CD4-positive, alpha-beta T cell (primary cell): ENCODE data around the gene RNF207. TPM values are rescaled to one million over a fixed set of nuclear protein-coding genes. Genes with fewer than 3 reads are reported as not detected.

Source experiments
- ATAC-seq: fragments of 200-7000 bp; cut with Tn5 transposase; one replicate; pipeline ENCODE4 v1.10.0; 2022; ENCODE audit warnings: mild to moderate bottlenecking; ENCODE audit not compliant: poor library complexity
- CTCF ChIA-PET: fragments of 350-600 bp; sonication (Branson Sonifier 250); formaldehyde crosslinking; loops from one replicate; lab custom pipeline; 2021; ENCODE audit warnings: antibody characterized with exemption, inconsistent platforms; lab: Charles Lee
- POLR2A ChIA-PET: fragments of 350-600 bp; sonication (Branson Sonifier 250); formaldehyde crosslinking; loops from one replicate; lab custom pipeline; 2021; ENCODE audit warnings: antibody characterized with exemption, inconsistent platforms; lab: Charles Lee
- DNase-seq, 14 experiments: peaks; one replicate each; pipeline ENCODE4 v3.0.0-alpha.2; 2013 to 2020; ENCODE audit warnings: mixed read lengths in 2 of 14
- H3K27ac ChIP-seq, 2 donors: one replicate each; pipeline versions ENCODE4 v1.5.1 to v1.7.0; 2013; ENCODE audit warnings: low read length in 2 of 2, low read depth in 1 of 2, mild to moderate bottlenecking in 1 of 2
- H3K27me3 ChIP-seq, 2 experiments: 1 replicate in 1 of 2; 2 replicates in 1 of 2; pipeline versions ENCODE4 v1.6.1 to v1.7.0; 2013; ENCODE audit warnings: low read length in 2 of 2, control low read depth in 1 of 2, mild to moderate bottlenecking in 1 of 2, moderate library complexity in 1 of 2; ENCODE audit not compliant: insufficient read depth in 2 of 2, control insufficient read depth in 1 of 2
- H3K36me3 ChIP-seq: one replicate; pipeline ENCODE4 v1.6.1; 2013; ENCODE audit warnings: low read length, control low read depth; ENCODE audit not compliant: insufficient read depth
- H3K4me1 ChIP-seq: one replicate; pipeline ENCODE4 v1.6.1; 2013; ENCODE audit warnings: low read length, control low read depth; ENCODE audit not compliant: insufficient read depth
- H3K4me3 ChIP-seq: one replicate; pipeline ENCODE4 v1.5.1; 2013; ENCODE audit warnings: mild to moderate bottlenecking, low read length, moderate library complexity
- H3K9me3 ChIP-seq, 2 experiments: 1 replicate in 1 of 2; 2 replicates in 1 of 2; pipeline versions ENCODE4 v1.6.1 to v1.7.0; 2013; ENCODE audit warnings: low read length in 2 of 2, mild to moderate bottlenecking in 2 of 2, control low read depth in 1 of 2, moderate library complexity in 1 of 2; ENCODE audit not compliant: control insufficient read depth in 1 of 2, insufficient read depth in 1 of 2
- H3K27ac Mint-ChIP-seq: one replicate; pipeline ENCODE4 v1.8.0; 2020; ENCODE audit warnings: mixed read lengths
- H3K27me3 Mint-ChIP-seq: one replicate; pipeline ENCODE4 v1.8.0; 2021; ENCODE audit warnings: mixed read lengths
- H3K36me3 Mint-ChIP-seq: one replicate; pipeline ENCODE4 v1.8.0; 2021; ENCODE audit warnings: low read depth, mixed read lengths
- H3K4me1 Mint-ChIP-seq: one replicate; pipeline ENCODE4 v1.8.0; 2021; ENCODE audit warnings: low read depth, mixed read lengths
- H3K4me3 Mint-ChIP-seq: one replicate; pipeline ENCODE4 v1.8.0; 2020; ENCODE audit warnings: mild to moderate bottlenecking, mixed read lengths
- H3K9me3 Mint-ChIP-seq: one replicate; pipeline ENCODE4 v1.8.0; 2020; ENCODE audit warnings: mixed read lengths
- CTCF ChIP-seq: fragments of 200-600 bp; IDR thresholded peaks from one replicate; pipeline ENCODE4 v1.8.0; 2022; ENCODE audit warnings: antibody characterized with exemption, mild to moderate bottlenecking
- intact Hi-C, 2 experiments: fragments of 100-400 bp; cut with DNase I in 1 of 2; cut with micrococcal nuclease in 1 of 2; formaldehyde crosslinking; loops; one replicate each; pipeline versions ENCODE4 v1.15.1 to v1.9.0; 2023 to 2025; cut with DNase I, micrococcal nuclease
- total RNA-seq, 174 experiments: library from RNA in 2 of 174; stranded (reverse) in 2 of 174; gene quantifications; one replicate each; pipeline ENCODE4 v1.2.3 and lab custom pipeline; 2021 to 2026

RNF207 gene
- total RNA-seq, 2 experiments from 2014 or later = 5.4 to 6.8 TPM

- DNase-seq (no peak), ATAC-seq (no peak)
- Histone ChIP-seq H3K36me3 (no peaks in the 10 kb centered on the region), H3K4me3 (no peak overlapping the region), H3K9me3 (peaks cover 0 to 38% of the 10 kb centered on the region in 2 experiments), H3K4me1 (peaks cover 32% of the 10 kb centered on the region), H3K27me3 (peaks cover 58 to 66% of the 10 kb centered on the region in 2 experiments), H3K27ac (no peak overlapping the region)
- CTCF ChIA-PET = no interaction called here
- intact Hi-C loops = no loop called here
- no peak overlapping the region for H3K4me3 Mint-ChIP-seq
- no peak overlapping the region for H3K27ac Mint-ChIP-seq
- H3K27me3 Mint-ChIP-seq = peaks cover 60% of the 10 kb centered on the region
- POLR2A ChIA-PET = interaction anchor here (0.7 kb wide), 1 partner anchor 217 kb away, joined by 3 read pairs; no protein-coding TSS in a partner anchor
- peaks cover 19% of the 10 kb centered on the region for H3K4me1 Mint-ChIP-seq
- no peaks in the 10 kb centered on the region for H3K9me3 Mint-ChIP-seq
- no peaks in the 10 kb centered on the region for H3K36me3 Mint-ChIP-seq
- no peak for TF ChIP-seq CTCF
Observed at GRCh38 chr1:6241887-6242740, 36.2 kb downstream of the RNF207 start.

GRCh38 chr1:6243053-6243834 lies 37.3 kb downstream of the RNF207 start:
- Mint-ChIP-seq H3K27me3 (peaks cover 72% of the 10 kb centered on the region), H3K27ac (no peak overlapping the region), H3K36me3 (no peaks in the 10 kb centered on the region), H3K4me1 (peaks cover 22% of the 10 kb centered on the region), H3K4me3 (no peak overlapping the region), H3K9me3 (no peaks in the 10 kb centered on the region)
- no peak overlapping the region for H3K27ac ChIP-seq
- H3K4me1 ChIP-seq = peaks cover 32% of the 10 kb centered on the region
- ChIA-PET POLR2A (no interaction called here), CTCF (no interaction called here)
- peaks cover 67 to 77% of the 10 kb centered on the region in 2 experiments for H3K27me3 ChIP-seq
- no peak for TF ChIP-seq CTCF
- H3K9me3 ChIP-seq = peaks cover 0 to 38% of the 10 kb centered on the region in 2 experiments
- ATAC-seq (no peak), DNase-seq (no peak)
- intact Hi-C loops = no loop called here
- H3K4me3 ChIP-seq = no peak overlapping the region
- H3K36me3 ChIP-seq = no peaks in the 10 kb centered on the region

GRCh38 chr1:6243993-6244392 lies 38.1 kb downstream of the RNF207 start, which contains the start of gene HES3:
HES3 (plus strand) TSS chr1:6244179; CDS start chr1:6244366, 187 bp downstream.
- H3K9me3 Mint-ChIP-seq = no peaks in the 10 kb centered on the region
- H3K27ac ChIP-seq = no peak within 1 kb of the TSS
- intact Hi-C loops = loop anchor here (1.0 to 2.0 kb wide), 3 partner anchors 135 to 231 kb away; no protein-coding TSS in a partner anchor
- peaks cover 0 to 38% of the 10 kb centered on the region in 2 experiments for H3K9me3 ChIP-seq
- no peak within 1 kb of the TSS for H3K4me3 ChIP-seq
- ATAC-seq = no peak
- peaks cover 35% of the 10 kb centered on the region for H3K4me1 ChIP-seq
- peaks cover 22% of the 10 kb centered on the region for H3K4me1 Mint-ChIP-seq
- H3K4me3 Mint-ChIP-seq = no peak within 1 kb of the TSS
- H3K27me3 ChIP-seq = peaks cover 74 to 84% of the 10 kb centered on the region in 2 experiments
- no peaks in the 10 kb centered on the region for H3K36me3 ChIP-seq
- ChIA-PET CTCF (no interaction called here), POLR2A (no interaction called here)
- H3K36me3 Mint-ChIP-seq = no peaks in the 10 kb centered on the region
- TF ChIP-seq CTCF = no peak
- peaks cover 76% of the 10 kb centered on the region for H3K27me3 Mint-ChIP-seq
- peak in 1 of 14 experiments; percentile 21 for DNase-seq
- no peak within 1 kb of the TSS for H3K27ac Mint-ChIP-seq
